Frontal cortex (tissue), 4 donors: ENCODE results near the gene SHISA9. TPM values are rescaled to one million over a fixed set of nuclear protein-coding genes. Genes with fewer than 3 reads are reported as not detected.

ENCODE experiments used
- DNase-seq, 2 donors: peaks; one replicate each; pipeline ENCODE4 v3.0.0; 2012; ENCODE audit warnings: low spot score in 2 of 2
- FAIRE-seq: peaks from 2 replicates; lab custom pipeline; 2012; peaks lifted over from hg19 to GRCh38; lab: Jason Lieb, UNC
- total RNA-seq: library from RNA; depleted of rRNA; stranded (reverse); fragments of >200 nt; gene quantifications from one replicate; pipeline ENCODE4 v1.2.3, GENCODE V29; 2014
- donor health status: control.
- donor health status: control.
- donor health status: control.

Gene SHISA9
- total RNA-seq, 1 donor from 2014 or later = 13.9 TPM

DNA sequence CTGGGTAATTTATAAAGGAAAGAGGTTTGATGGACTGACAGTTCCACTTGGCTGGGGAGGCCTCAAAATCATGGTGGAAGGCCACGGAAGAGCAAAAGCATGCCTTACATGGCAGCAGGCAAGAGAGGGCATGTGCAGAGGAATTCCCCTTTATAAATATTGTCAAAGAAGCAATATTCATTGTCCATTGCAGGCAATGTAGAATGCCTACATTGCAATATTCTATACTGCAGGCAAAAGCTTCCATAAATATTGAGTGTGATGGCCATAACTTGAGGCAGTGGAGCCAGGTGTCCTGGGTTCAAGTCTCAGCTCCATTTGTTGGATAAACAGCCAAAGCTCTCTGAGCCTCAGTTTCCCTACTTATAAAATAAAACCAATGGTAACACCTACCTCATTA is 322.3 kb downstream of the SHISA9 start:
- no peak for DNase-seq
- no peak for FAIRE-seq

DNA sequence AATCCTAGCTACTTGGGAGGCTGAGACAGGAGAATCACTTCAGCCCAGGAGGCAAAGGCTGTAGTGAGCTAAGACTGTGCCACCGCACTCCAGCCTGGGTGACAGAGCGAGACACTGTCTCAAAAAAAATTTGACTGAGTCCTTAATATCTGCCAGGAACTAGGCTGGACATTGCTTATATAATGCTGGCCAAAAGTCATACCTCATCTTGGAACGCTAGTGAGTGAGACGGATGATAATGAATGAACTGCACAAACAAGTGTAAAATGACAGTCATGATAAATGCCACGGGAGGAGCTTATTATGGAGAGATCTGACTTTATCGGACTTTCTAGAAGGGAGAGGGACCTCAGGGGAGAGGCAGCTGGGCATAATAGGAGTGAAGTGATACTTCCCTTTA is 327.6 kb downstream of the SHISA9 start:
- FAIRE-seq (no peak), DNase-seq (no peak)

DNA sequence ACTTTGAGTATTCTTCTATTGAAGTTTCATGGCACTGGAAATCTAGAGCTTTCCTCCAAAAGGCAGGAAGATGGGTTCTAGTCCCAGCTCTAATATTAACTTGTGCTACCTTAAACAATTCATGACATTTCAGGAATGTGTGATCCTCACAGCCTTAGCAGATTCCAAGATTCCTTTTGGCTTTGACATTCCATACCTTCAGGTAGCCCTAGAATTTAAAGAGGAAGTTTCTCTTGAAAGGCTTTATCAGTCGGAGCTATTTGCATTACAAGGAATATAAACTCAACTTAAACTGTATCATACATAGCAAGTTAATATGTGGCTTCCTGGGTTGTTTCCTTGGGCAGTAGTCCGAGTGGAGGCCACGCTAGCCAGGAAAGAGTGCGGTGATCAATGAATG is 330.0 kb downstream of the SHISA9 start:
- DNase-seq (no peak), FAIRE-seq (no peak)

DNA sequence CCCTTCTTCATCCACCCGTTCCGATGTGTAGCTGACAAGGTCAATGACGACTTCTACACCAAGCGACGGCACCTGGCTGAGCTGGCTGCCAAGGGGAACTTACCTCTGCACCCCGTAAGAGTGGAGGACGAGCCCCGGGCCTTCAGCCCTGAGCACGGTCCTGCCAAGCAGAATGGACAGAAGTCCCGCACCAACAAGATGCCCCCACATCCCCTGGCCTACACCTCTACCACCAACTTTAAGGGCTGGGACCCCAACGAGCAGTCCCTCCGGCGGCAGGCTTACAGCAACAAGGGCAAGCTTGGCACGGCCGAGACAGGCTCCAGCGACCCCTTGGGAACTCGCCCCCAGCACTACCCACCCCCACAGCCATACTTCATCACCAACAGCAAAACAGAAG is 333.6 kb downstream of the SHISA9 start:
- FAIRE-seq = no peak
- DNase-seq = no peak

DNA sequence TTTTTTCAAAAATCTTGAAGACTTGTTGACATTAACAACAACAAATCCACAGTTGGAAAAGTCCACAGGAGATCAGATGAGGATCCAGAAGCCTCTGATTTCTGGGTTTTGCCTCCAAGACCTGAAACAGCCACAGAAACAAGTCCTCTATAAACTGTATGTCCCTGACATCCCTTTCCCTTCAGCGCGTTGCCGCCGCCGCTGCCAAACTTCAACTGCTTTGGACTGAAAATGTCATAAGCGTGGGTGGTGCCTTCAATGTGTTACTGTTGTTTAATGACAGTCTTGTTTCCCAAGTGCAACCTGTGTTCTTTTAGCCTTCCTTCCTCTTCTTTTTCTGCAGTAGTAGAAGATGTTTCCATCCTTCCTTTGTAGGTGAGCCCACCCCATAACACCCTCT is 334.9 kb downstream of the SHISA9 start:
- FAIRE-seq = no peak
- DNase-seq = no peak

DNA sequence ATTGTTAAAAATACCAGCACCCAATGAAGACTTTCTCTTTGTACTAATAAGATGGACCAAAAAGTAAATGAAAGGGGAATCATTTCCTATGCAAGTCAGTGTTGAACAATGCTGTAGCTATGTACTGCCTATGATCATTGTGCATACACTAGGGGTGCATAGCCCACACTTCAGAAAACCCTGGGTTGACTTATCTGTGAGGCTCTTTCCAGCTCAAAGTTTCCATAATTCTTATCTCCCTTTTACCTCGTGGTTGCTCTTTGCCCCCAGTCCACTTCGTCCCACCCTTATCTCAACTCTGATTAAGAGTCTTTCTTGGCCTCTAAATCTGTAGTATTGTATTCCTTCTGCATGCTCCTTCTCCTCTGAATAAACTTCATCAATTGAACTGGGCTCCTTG is 336.8 kb downstream of the SHISA9 start:
- no peak for DNase-seq
- FAIRE-seq = no peak

DNA sequence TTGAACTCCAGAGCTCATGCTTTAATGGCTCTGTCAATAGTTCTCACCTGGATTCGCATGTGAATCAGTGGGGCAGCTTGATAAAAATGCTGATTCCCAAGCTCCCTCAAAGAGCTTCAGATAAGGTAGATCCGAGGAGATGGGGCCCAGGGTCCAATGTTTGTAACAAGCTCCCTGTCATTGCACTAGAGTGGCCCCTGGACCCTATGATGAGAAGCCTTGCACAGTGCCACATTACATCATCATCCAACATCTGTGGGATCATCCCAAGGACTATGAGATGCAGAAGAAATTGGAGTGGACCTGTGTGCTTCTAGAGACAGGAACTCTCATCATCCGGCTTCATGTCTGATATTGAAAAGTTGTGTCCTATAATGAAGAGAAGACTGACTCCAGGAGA is 340.8 kb downstream of the SHISA9 start:
- FAIRE-seq = no peak

DNA sequence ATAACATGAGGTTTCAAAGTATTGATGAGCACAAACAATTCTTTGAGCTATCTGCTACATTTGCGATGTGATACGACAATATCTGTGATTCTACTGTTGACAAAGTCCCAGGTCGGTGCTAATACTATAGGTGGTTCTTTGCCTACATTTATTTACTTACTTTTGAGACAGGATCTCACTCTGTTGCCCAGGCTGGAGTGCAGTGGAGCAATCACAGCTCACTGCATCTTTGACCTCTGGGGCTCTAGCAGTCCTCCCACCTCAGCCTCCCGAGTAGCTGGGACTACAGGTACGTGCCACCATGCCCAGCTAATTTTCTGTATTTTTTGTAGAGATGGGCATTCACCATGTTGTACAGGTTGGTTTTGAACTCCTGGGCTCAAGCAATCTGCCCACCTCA is 343.4 kb downstream of the SHISA9 start:
- FAIRE-seq (no peak), DNase-seq (no peak)

More for the DNA sequence above, 340.8 kb downstream of the SHISA9 start:
- no peak for DNase-seq

DNA sequence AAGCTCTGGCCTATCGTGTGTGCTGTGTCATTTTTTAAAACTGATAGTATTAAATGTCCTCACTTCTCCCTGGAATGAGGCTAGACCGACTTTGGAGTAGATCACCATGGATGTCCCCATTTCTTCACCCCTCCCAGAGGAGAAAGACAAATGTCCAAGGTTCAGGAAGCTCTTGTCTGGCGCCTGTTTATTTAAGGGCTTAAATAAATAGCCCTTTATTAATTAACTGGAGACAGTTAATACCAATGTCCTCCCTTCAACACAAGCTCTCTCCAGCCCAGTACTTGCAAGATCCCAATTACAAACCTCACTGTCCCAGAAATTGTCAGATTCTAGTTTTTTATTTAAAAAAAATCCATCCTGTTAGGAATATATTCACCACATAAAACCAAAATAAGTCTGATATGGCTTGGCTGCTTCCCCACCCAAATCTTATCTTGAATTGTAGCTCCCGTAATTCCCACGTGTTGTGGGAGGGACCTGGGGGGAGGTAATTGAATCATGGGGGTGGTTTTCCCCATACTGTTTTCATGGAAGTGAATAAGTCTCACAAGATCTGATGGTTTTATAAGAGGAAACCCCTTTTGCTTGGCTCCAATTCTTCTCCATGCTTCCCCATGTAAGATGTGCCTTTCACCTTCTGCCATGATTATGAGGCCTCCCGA is 344.4 kb downstream of the SHISA9 start:
- DNase-seq (no peak), FAIRE-seq (no peak)

DNA sequence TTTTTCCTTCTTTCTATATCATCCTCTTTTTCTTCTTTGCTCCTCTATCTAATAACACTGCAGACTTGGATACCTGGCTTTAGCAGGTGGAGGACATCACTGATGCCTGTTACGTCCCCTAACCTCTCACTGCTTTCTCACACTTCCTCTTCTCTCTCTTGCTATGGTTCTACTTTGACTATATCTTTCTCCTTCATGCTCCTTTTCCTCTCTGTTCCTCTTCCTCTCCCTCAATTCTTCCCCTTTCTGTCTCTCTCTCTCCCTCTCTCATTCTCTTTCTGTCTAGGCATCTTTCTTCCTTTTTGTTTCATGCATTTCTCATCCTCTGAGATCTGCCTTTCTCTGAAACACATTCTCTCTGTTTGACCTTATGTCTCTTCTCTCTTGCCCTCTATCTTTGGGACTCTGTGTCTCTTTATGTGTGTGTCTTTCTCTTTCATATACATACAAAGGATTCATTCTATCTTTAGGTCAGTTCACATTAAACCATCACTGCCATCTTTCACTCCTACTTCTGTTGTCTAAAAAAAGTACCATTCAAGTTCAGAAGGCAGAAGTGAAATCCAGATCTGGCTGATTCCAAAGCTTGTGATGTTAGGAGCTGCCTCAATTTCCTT is 353.7 kb downstream of the SHISA9 start:
- FAIRE-seq = no peak
- DNase-seq = no peak

DNA sequence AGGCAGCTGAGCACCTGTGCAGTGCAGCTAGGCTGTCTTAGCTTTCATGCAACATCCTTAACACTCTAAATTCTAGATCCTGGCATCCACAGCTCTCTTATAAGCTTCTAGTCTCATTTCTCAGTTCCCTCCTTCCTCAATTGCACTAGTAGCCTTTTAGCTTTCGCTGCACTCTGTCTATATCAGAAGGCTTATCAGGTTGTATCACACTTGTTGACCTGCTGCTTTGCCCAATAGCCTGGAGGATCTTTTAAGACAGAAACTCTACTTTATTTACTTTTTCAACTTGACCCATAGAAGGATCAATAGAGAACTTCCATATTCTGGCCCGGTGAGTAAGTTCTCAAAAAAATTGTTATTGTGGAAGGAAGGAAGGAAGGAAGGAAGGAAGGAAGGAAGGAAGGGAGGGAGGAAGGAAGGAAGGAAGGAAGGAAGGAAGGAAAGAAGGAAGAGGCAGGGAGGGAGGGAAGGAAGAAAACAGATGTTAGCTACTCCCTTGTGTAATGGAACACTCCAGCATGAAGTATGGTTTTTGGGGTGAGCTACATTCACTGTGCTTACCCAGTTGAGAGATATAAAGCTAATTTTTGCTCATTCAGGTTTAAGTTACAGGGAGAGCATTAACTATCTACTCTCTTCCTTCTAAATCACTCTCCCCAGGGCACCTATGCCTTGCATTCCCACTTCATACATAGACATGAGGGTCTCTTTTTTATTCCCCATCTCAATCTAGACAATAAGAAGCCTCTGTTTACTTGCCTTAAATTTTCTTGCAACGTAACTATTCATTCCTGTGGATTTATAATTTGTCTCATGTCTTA is 361.1 kb downstream of the SHISA9 start:
- DNase-seq = no peak
- FAIRE-seq = no peak

DNA sequence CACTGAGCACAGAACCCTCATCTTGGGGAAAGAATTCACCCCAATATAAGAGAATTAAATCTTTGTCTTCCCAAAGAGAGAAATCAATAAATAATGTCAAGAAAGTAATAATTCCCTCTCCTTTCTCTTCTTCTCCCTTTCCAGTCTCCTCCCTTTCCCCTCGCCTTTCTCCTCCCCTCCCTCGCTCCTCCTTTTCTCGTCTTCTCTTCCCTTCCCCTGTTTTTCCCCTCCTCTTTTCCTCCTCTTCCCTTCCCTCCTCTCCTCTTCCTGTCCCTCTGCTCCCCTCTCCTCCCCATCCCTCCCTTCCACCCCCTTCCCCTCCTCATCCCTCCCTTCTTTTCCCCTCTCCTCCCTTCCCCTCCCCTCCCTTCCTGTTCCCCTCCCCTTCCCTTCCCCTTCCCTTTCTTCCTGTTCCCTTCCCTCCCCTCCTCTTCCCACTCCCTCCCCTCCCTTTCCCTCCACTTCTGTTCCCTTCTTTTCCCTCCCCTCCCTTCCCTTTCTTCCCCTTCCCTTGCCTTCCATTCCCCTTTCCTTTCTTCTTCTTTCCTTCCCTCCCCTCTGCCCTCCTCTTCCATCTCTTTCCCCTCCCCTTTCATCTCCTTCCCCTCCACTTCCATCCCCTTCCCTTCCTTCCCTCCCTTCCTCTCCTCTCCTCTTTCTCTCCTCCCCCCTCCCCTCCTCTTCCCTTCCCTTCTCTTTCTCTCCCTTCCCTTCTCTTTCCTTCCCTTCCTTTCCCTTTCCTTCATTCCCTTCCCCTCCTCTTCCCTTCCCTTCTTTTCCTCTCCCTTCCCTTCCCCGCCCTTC is 363.6 kb downstream of the SHISA9 start:
- FAIRE-seq (no peak), DNase-seq (no peak)

DNA sequence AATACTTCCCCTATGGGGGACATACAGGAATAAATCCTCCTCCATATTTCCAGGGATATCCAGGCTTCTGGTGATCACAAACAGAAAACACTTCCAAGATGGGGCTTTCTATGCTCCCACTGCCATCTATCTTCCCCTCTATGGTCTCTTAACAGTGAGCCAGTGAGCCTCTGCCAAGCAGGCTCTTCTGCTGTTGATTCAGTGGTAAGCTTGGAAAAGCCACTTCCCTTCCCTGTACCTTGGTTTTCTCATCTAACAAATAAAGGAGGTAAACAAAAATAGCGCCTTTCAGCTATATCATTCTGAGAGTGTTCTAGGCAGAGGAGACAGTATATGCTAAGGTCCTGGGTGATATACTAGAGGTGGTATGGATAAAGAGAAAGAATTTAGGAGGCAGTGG is 368.0 kb downstream of the SHISA9 start:
- FAIRE-seq (no peak), DNase-seq (no peak)

DNA sequence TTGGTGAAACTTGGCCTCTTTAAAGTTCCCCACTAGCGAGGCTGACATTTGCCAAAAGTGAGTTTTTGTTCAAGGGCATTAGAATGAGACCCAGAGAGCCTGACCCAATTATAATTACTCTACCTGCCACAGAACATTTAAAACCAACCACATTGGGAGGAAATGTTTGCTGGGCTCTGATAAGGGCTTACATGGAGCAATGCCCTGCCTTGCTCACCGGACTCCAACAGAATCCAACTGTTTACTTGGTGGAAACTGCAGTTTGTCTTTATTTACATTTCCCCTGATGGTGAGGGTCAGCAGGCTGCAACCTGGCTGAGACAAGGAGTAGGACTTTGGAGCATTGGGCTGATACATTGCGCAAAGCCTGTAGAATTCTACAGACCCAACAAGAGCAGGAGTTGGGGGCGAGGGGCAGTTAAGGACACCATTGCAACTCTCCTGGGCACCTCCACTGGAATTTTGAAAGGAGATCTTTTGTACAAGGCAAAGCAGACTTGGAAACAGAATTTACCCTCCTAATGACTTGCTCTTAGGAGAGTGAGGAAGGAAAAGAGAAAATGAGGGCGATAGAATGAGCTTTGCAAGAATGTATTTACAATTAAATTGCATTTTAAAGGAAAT is 368.6 kb downstream of the SHISA9 start:
- DNase-seq (no peak), FAIRE-seq (no peak)

DNA sequence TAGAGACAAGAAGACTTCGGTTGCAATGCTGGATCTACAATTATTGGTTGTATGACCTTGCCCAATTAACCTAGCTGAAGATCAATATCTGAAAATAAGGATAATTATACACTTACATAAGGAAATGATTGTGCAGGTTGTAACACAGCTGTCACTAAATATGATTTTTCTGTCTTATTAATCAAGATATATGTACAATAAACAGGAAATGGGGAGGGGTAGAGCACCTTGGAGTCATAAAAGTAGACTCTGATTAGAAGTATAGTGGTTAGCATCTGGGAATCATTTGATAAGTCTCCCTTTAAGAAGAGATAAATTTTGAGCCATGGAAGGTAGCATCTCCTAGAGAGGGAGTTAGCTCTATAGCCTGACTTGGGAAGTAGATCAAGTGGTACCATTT is 369.2 kb downstream of the SHISA9 start:
- no peak for DNase-seq

DNA sequence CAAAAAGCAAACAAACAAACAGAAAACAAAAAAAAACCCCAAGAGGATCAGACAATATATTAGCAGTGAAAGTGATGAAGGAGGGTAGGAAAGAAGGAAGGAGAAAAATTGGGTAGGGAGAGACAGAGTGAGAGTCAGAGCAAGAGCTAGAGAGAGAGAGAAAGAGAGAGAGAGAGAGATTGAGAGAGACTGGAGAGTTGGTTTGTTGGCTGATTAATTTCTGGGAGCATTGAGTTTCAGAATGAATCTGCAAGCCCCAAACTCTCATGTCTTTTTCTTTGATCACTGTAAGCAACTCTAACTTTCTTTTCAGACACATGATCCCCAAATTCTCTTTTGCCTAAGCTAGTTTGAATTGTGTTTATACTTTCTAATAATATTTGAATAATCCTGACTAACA is 388.1 kb downstream of the SHISA9 start:
- FAIRE-seq = no peak
- no peak for DNase-seq

More for the DNA sequence above, 369.2 kb downstream of the SHISA9 start:
- no peak for FAIRE-seq
